Measurements from ENCODE around the gene SLC44A4. TPM values are rescaled to one million over a fixed set of nuclear protein-coding genes. Genes with fewer than 3 reads are reported as not detected.

Gene SLC44A4
- total and polyA plus RNA-seq, 9 of the 15 experiments (the other 6 are each of a cell fraction or from before 2014, with no cell fraction given): 7.9 to 18.6 (median 11.2) TPM

GRCh38 chr6:31847276-31847978, 31.4 kb downstream of the SLC44A4 start:
- Histone ChIP-seq H3K27me3 (ENCODE audit: control insufficient read depth in 2 of 2, insufficient read depth in 2 of 2, low read length in 2 of 2) (no peaks in the 10 kb centered on the region), H3K36me3 (ENCODE audit: control insufficient read depth, insufficient read depth, low read length) (no peaks in the 10 kb centered on the region), H3K9me1 (ENCODE audit: control insufficient read depth, insufficient read depth, low read length) (no peaks in the 10 kb centered on the region), H3K9me3 (replicated peaks; ENCODE audit: control insufficient read depth, insufficient read depth, low read depth, low read length) (no peaks in the 10 kb centered on the region; the same call in 1 of the 2 replicates), H4K20me1 (replicated peaks; ENCODE audit: control insufficient read depth, insufficient read depth, low read length) (no peaks in the 10 kb centered on the region), H3K4me3 (no peak overlapping the region), H2AFZ (ENCODE audit: low read depth, low read length) (no peak overlapping the region), H3K79me2 (ENCODE audit: control insufficient read depth, insufficient read depth, low read length) (no peaks in the 10 kb centered on the region), H3K27ac (ENCODE audit: extremely low read depth, low read depth, low read length) (no peak overlapping the region), H3K9ac (ENCODE audit: insufficient read depth in 1 of 2, low read depth in 2 of 2, low read length in 2 of 2) (no peak overlapping the region), H3K4me2 (ENCODE audit: insufficient read depth, low read length) (no peak overlapping the region), H3K4me1 (replicated peaks in 1 of 2; ENCODE audit: control insufficient read depth in 2 of 2, insufficient read depth in 2 of 2, low read length in 2 of 2) (peaks cover 0 to 8% of the 10 kb centered on the region in 2 experiments; a peak in 2 of 5 replicates)
- BruUV-seq (replicated peaks): no TSS peak
- ChIA-PET CTCF (ENCODE audit: low intra/inter-chr PET ratio) (interaction anchor here (0.7 kb wide), 1 partner anchor 167 kb away, joined by 3 read pairs; no protein-coding TSS in a partner anchor), POLR2A (interaction anchor here (0.6 to 15.7 kb wide), 9 partner anchors 11 to 1106 kb away, joined by 3 to 229 read pairs (median 6); partner anchors contain the start of genes CSNK2B, GPANK1 and NEU1)
- in situ Hi-C loops (cut with MboI): no loop called here
- intact Hi-C loops (cut with micrococcal nuclease): no loop called here
- 36% methylated on average over 2 of the region's 2 CpGs for WGBS (ENCODE audit: insufficient coverage, low coverage, missing lambda C conversion rate)
- no peak for FAIRE-seq
- ATAC-seq: no peak
- peak in 2 of 4 experiments; percentile 16 to 17 for DNase-seq (ENCODE audit: extremely low read depth in 1 of 4, low spot score in 3 of 4)
- TF ChIP-seq PCBP2 (IDR thresholded peaks at IDR 0.05; ENCODE audit: low read depth, low read length, poor library complexity, severe bottlenecking) (no peak), YY1 (IDR thresholded peaks at IDR 0.05; ENCODE audit: borderline replicate concordance in 1 of 3, control insufficient read depth in 1 of 3, extremely low read depth in 1 of 3, insufficient read depth in 3 of 3, insufficient read length in 1 of 3, insufficient replicate concordance in 2 of 3, low read depth in 1 of 3, low read length in 2 of 3) (peak in 2 of 3 experiments; percentile 22 to 69), RBM17 (IDR thresholded peaks at IDR 0.05; ENCODE audit: borderline replicate concordance, low read depth, low read length) (no peak), FOSL1 (tag; conservative IDR thresholded peaks at IDR 0.05) (peak; percentile 29; the same call in 1 of the 2 replicates), HNRNPLL (IDR thresholded peaks at IDR 0.05; ENCODE audit: low read depth, low read length, poor library complexity, severe bottlenecking) (no peak), KDM1A (IDR thresholded peaks at IDR 0.05) (no peak), SAFB (IDR thresholded peaks at IDR 0.05; ENCODE audit: borderline replicate concordance, low read depth, low read length) (no peak), ZNF76 (CRISPR knock-in tag; IDR thresholded peaks at IDR 0.05; ENCODE audit: borderline replicate concordance) (no peak), ELF4 (CRISPR knock-in tag; IDR thresholded peaks at IDR 0.05) (no peak), SREBF2 (CRISPR knock-in tag; IDR thresholded peaks at IDR 0.05) (no peak), PHB2 (IDR thresholded peaks at IDR 0.05; ENCODE audit: low read depth) (no peak), HDAC6 (IDR thresholded peaks at IDR 0.05; ENCODE audit: low read depth, low read length) (no peak), SOX6 (IDR thresholded peaks at IDR 0.05) (0 out of 2 replicates have a peak, but pooled peaks have one; percentile 35), ZNF121 (CRISPR knock-in tag; conservative IDR thresholded peaks at IDR 0.05) (peak; percentile 94), FOXA3 (CRISPR knock-in tag; conservative IDR thresholded peaks at IDR 0.05 in 1 of 2, IDR thresholded peaks at IDR 0.05 in 1 of 2) (peak in 1 of 2 experiments; percentile 80; a peak in 2 of 4 replicates), FOXA1 (IDR thresholded peaks at IDR 0.05; ENCODE audit: borderline replicate concordance) (no peak)
- TF ChIP-seq, protein P1, sequence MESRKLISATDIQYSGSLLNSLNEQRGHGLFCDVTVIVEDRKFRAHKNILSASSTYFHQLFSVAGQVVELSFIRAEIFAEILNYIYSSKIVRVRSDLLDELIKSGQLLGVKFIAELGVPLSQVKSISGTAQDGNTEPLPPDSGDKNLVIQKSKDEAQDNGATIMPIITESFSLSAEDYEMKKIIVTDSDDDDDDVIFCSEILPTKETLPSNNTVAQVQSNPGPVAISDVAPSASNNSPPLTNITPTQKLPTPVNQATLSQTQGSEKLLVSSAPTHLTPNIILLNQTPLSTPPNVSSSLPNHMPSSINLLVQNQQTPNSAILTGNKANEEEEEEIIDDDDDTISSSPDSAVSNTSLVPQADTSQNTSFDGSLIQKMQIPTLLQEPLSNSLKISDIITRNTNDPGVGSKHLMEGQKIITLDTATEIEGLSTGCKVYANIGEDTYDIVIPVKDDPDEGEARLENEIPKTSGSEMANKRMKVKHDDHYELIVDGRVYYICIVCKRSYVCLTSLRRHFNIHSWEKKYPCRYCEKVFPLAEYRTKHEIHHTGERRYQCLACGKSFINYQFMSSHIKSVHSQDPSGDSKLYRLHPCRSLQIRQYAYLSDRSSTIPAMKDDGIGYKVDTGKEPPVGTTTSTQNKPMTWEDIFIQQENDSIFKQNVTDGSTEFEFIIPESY (CRISPR knock-in tag; IDR thresholded peaks at IDR 0.05): no peak
- TF ChIP-seq, protein P2, sequence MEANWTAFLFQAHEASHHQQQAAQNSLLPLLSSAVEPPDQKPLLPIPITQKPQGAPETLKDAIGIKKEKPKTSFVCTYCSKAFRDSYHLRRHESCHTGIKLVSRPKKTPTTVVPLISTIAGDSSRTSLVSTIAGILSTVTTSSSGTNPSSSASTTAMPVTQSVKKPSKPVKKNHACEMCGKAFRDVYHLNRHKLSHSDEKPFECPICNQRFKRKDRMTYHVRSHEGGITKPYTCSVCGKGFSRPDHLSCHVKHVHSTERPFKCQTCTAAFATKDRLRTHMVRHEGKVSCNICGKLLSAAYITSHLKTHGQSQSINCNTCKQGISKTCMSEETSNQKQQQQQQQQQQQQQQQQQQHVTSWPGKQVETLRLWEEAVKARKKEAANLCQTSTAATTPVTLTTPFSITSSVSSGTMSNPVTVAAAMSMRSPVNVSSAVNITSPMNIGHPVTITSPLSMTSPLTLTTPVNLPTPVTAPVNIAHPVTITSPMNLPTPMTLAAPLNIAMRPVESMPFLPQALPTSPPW (CRISPR knock-in tag; IDR thresholded peaks at IDR 0.05): peak; percentile 65
